GM19193 (cell line): ENCODE results near the gene MBD5.

ENCODE experiments used
- POLR2A ChIP-seq: IDR thresholded peaks from 4 replicates; pipeline ENCODE4 v1.6.1; 2011; ENCODE audit not compliant: insufficient read depth, insufficient read length; ENCODE audit errors: extremely low read depth

MBD5 gene

DNA sequence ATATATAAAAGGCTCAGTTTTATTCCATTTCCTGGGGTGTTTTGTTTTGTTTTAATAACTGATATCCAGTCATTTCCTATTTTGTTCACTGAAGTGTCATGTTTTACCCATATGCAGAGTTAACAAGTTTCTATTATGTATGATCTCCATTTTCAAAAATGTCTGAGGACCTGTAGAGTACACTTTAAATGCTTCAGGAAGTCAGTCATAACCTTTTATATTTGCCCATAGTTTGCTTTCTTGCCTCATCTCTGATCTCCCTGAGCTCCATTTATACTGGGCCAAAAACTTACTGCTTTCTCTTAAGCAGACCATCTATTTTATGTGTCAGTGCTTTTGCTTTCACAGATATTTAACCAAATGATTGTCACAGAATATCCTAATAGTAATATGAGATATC is 278.7 kb downstream of the MBD5 start:
- TF ChIP-seq POLR2A: no peak

DNA sequence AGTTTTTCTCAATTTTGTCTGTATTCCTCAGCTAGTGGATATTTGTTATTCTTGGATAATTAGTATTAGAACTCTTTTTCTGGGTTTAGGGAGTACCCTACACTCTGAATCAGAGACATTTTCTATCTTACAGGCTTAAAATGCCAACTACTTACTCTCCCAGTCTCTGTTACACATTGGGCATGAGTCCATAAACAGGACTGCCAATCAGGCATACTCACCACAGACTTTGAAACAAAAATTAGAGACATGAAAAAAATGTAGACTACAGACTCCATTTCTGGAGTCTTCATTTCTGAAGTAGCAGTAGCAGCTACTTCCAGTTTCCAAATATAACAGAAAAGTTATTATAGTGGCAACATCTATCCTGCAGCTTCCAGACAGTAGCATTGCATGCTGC is 279.7 kb downstream of the MBD5 start:
- no peak for TF ChIP-seq POLR2A

DNA sequence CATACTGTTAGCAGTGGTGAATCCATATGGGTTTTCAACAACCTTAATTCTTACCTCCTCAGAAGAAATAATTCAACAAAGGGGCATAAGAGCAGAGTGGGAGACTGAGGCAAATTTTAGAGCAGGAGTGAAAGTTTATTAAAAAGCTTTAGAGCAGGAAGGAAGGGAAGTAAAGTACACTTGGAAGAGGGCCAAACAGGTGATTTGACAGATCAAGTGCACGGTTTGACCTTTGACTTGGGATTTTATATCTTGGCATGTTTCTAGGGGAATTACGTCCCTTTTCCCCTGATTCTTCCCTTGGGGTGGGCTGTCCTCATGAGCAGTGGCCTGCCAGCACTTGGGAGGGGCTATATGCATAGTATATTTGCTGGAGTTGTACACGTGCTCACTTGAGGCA is 280.5 kb downstream of the MBD5 start:
- TF ChIP-seq POLR2A: no peak

DNA sequence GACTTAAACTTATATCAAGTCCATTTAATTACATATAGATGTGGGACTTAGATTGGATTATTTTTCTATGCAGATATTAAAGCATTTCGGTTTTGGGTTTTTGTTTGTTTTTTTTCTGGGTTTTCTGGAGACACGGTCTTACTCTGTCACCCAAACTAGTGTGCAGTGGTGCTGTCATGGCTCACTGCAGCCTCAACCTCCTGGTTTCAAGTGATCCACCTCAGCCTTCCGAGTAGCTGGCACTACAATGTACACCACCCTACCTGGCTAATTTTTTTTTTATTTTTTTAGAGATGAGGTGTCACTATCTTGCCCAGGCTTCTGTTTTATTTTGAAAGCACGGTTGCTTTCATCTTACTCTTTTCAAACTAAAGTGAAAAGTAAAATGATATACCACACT is 281.6 kb downstream of the MBD5 start:
- no peak for TF ChIP-seq POLR2A

DNA sequence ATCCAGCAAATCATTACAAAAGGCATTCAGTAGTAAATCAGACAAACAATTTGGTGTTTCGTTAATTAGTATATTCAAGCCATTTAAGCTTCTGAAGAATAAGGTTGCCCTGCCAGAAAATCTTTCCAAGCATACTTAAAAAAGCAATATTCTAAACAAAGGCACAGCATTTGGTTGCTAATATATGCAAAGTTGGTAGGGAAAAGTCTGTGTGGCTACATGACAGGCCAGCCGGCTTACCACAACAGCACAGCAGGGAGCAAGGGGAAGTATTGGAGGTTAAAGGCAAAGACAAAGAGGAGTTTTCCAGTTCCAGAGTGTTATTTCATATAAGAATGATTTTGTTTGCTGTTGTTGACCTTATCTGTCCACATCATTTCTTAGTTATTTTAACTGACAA is 282.3 kb downstream of the MBD5 start:
- TF ChIP-seq POLR2A: no peak

DNA sequence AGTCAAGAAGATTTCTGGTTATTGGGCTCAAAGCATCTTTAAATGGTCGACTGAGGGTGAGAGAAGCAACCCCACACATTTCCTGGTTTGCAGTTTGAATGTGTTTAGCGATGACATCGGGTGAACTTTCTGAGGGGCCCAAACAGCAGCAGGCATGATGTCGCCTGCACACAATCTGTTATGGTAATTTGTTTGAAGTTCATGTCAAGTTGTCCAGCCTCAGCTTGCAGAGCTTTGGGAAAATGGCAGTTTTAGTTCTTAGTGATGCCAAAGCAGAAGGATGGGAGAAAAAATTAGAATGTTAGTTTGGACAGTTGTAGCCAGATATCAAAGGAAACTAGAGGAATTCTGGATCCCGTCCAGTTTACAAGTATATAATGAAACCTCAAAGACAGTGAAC is 284.6 kb downstream of the MBD5 start:
- no peak for TF ChIP-seq POLR2A

DNA sequence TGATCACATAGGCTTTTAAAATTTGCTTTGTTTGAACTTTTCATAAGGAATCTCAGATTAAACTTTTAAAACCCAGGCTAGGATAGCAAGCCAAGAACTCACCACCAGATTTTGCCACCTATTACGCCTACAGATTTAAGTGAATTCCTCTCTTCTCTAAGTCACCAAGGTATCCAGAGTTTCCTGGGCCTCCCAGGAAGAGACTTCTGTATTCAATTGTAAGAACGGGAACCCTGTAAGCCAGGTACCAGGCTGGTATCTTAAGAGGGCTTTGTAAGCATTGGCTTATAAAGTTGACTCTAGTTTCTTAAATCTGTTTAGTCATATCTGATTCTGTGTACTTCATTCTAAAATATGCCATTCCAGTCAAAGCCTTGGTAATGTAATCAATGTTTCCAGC is 285.1 kb downstream of the MBD5 start:
- no peak for TF ChIP-seq POLR2A

DNA sequence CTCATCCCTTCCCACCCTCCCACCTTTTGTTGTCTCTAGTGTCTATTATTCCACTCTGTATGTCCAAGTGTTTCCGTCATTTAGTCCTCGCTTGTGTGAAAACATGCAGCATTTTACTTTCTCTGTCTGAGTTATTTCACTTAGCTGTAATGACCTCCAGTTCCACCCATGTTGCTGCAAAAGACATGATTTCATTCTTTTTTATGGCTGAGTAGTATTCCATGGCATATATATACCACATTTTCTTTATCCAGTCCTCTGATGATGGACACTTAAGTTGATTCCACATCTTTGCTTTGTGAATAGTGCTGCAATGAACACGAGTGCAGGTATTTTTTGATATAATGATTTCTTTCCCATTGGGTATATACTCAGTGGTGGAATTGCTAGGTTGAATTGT is 296.7 kb downstream of the MBD5 start:
- TF ChIP-seq POLR2A: no peak

DNA sequence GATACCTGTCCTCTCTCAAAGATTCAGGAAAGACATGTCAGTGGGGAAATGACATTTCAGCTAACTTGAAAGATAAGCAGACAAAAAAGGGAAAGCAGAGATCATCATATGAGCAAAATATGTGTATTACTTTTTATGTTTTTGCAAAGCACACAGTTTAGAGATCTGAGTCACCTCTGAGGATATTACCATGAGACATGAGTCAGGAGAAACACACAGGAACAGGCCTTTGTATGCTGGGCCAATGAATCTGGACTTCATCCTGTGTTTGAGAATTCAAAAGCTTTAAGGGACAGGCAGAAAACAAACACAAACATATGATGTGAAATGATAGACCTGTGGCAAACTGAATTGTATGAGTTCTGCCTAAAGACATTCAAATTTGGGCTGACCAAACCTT is 317.6 kb downstream of the MBD5 start:
- no peak for TF ChIP-seq POLR2A

DNA sequence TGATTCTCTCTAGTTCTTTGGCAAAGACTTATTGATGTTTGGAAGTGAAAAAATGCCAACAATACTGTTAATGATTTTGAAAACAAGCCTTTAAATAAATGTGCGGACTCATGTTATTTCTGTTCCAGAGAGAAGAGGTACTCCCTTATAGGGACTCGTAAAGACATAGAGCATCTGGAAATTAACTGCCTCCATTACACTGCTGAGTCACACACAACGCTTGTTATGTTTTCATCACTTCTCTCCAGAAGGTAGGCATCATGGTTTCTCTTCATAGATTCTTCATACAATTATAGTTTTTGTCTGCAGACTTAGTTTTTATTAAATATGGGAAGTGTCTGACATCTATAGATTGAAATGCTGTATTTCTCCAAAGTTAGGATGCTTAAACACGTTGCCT is 321.2 kb downstream of the MBD5 start:
- TF ChIP-seq POLR2A: no peak

DNA sequence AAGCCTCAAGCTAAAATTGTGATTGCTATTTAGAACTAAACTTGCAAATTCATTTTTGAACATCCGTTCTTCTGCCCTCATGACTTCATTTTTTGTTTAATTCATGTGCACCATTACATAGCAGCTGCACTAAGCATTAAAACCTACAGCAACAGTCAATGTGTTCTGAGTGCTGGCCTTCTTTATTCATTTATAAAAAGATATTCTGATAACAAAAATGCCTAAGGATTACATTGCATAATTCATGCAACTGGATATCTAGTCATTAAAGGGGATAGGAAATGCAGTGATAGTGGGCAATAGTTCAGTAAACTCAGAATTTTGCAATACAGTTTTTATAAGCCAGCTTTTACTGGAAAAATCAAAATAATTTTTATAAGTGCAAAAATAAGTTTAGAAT is 329.3 kb downstream of the MBD5 start:
- TF ChIP-seq POLR2A: no peak

DNA sequence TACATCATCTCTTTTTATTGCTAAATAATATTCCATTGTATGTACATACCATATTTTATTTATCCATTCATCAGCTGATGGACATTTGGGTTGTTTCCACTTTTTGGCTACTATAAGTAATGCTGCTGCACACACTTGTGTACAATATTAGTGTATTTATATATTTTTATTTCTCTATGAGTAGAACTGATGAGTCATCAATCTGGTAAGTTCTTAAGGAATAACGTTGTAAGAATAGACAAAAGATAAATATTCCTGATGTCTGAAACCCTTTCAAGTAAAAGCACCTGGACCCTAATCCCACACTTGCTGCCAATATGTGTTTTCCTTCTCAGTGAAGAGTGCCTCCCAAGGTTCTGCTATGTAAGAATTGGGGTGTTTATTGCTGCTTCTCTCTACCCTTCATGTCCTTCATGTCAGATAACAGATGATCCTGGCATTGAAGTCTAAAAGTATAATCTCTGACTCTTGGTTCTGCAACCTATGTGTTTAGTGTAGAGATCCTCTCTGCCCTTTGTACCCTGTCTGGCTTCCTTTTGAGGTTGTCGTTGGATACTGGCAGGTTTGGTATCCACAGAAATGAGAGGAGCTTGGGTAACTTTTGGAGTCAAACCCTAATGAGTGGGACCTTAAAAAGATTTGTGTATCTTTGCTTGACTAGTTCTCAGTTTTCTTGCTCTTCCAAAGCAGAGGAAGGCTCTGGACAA is 330.7 kb downstream of the MBD5 start:
- no peak for TF ChIP-seq POLR2A

DNA sequence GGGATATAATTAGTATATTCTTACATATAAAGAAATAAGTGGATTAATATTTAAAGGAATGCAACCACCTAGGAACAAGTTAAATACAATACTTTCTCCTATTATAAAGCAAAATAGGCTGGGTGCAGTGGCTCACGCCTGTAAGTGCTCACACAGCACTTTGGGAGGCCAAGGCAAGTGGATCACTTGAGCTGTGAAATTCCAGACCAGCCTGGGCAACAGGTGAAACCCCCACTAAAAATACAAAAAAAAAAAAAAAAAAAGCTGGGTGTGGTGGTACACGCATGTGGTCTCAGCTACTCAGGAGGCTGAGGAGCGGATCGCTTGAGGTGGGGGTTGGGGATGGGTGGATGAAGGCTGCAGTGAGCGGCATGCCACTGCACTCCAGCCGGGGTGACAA is 337.5 kb downstream of the MBD5 start:
- no peak for TF ChIP-seq POLR2A

DNA sequence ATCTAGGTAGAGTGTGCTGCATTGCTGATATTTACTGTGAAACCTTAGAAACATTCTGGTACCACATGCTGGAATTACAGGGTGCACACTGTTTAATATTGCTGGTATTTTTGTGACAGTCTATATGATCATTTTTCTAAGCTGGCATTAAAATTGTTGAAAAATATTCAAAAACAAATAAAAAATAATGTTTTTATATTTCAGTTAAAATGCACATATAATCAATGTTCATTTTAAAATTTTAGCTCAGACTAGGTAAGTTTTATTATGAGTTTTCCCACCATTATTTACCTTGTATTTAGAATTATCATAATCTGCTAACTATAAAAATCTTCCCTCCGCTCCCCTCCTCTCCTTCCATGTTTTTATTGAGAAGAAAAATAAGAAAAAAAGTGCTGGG is 339.8 kb downstream of the MBD5 start:
- no peak for TF ChIP-seq POLR2A

DNA sequence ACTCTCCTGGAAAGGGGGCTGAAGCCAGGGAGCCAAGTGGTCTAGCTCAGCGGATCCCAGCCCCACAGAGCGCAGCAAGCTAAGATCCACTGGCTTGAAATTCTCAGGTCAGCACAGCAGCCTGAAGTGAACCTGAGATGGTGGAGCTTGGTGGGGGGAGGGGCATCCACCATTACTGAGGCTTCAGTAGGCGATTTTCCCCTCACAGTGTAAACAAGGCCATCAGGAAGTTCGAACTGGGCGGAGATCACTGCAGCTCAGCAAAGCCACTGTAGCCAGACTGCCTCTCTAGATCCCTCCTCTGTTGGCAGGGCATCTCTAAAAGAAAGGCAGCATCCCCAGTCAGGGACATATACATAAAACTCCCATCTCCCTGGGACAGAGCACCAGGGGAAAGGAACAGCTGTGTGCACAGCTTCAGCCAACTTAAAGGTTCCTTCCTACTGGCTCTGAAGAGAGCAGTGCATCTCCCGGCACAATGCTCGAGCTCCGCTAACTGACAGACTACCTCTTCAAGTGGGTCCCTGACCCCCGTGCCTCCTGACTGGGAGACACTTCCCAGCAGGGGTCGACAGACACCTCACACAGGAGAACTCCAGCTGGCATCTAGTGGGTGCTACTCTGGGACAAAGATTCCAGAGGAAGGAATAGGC is 341.4 kb downstream of the MBD5 start:
- no peak for TF ChIP-seq POLR2A

DNA sequence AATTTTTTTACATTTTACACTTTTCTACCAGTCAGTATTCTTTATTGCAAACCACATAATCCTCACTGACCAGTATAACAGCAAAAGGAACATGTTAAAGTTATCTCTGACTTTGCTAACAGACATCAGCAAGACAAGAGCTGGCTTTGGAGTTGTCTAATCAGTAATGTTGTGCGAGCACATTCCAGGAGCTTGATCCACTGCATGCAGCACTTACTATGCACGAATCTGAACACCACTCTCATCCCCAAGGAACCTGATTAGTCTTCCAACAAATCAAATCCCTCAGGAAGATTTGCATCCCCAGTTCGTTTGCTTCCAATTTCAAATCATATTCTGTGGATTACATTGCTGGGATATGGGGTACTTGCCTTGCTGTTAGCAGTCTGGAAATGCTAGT is 354.3 kb downstream of the MBD5 start:
- no peak for TF ChIP-seq POLR2A

DNA sequence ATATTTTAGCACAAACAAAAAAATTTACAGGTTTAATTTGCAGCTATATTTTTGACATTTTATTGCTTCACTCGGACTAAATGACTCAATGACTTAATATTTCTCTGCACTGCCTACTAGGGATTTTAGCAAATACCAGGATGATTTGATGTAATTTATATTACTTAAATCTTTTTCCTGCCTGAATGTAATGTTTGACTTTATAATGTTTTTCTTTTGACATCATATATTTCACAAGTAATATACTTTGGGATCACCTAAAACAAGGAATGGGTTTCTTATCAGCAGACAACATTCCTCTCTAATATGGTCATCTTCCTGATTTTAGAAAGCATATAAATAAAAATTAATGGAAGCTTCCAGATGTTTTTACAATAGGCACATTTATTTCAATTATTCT is 370.4 kb downstream of the MBD5 start:
- TF ChIP-seq POLR2A: no peak

DNA sequence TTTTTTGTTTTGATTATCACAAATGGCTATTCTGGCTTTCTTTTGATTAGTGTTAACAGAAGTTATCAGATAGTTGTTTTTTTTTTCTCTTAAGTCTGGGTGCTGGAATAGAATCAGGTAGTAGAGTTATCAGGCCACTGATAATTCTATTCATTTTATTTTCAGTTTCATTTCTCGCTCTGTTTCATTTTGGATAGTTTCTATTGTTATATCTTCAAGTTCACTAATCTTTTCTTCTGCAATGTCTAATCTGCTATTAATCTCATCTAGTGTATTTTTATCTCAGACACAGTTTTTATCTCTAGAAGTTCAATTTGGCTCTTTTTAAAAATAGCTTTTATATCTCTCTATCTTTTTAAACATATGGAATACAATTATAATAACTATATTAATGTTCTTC is 381.9 kb downstream of the MBD5 start:
- no peak for TF ChIP-seq POLR2A

DNA sequence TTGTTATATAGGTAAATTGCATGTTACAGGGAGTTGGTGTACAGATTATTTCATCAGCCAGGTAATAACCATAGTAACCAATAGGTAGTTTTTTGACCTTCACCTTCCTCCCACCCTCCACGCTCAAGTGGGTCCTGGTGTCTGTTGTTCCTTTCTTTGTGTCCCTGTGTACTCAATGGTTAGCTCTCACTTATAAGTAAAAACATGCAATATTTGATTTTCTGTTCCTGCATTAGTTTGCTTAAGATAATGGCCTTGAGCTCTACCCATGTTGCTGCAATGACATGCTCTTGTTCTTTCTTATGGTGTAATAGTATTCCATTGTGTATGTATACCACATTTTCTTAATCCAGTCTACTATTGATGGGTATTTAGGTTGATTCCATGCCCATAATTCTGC is 390.0 kb downstream of the MBD5 start:
- no peak for TF ChIP-seq POLR2A
